Natural killer cell (primary cell): Measurements from ENCODE around the gene NRP2. TPM values are rescaled to one million over a fixed set of nuclear protein-coding genes. Genes with fewer than 3 reads are reported as not detected.

ENCODE experiments used
- ATAC-seq, 3 donors: fragments of 150-1000 bp in 2 of 3; fragments of 200-7000 bp in 1 of 3; cut with Tn5 transposase; 1 replicate in 1 of 3; 2 replicates in 2 of 3; pipeline ENCODE4 v1.10.0; 2021; ENCODE audit warnings: mild to moderate bottlenecking in 2 of 3, moderate library complexity in 2 of 3
- DNase-seq, 2 donors: peaks; one replicate each; pipeline versions ENCODE4 v3.0.0 to v3.0.0-alpha.2; 2013 to 2021; ENCODE audit warnings: mixed read lengths in 1 of 2
- H3K27ac ChIP-seq: one replicate; pipeline ENCODE4 v1.5.1; 2013; ENCODE audit warnings: mild to moderate bottlenecking, low read length
- H3K27me3 ChIP-seq: one replicate; pipeline ENCODE4 v1.6.1; 2013; ENCODE audit warnings: low read length; ENCODE audit not compliant: control insufficient read depth, insufficient read depth
- H3K36me3 ChIP-seq: one replicate; pipeline ENCODE4 v1.6.1; 2013; ENCODE audit warnings: low read length; ENCODE audit not compliant: control insufficient read depth, insufficient read depth
- H3K4me1 ChIP-seq: one replicate; pipeline ENCODE4 v1.6.1; 2013; ENCODE audit warnings: low read length; ENCODE audit not compliant: control insufficient read depth, insufficient read depth
- H3K4me3 ChIP-seq: one replicate; pipeline ENCODE4 v1.5.1; 2013; ENCODE audit warnings: low read length
- H3K9me3 ChIP-seq: one replicate; pipeline ENCODE4 v1.6.1; 2013; ENCODE audit warnings: low read length; ENCODE audit not compliant: control insufficient read depth, insufficient read depth
- H3K27ac Mint-ChIP-seq, 2 donors: one replicate each; pipeline ENCODE4 v1.8.0; 2022; ENCODE audit warnings: mild to moderate bottlenecking in 2 of 2, mixed read lengths in 2 of 2, moderate library complexity in 1 of 2
- H3K27me3 Mint-ChIP-seq, 2 donors: one replicate each; pipeline ENCODE4 v1.8.0; 2022; ENCODE audit warnings: low read depth in 2 of 2, mixed read lengths in 2 of 2
- H3K36me3 Mint-ChIP-seq: one replicate; pipeline ENCODE4 v1.8.0; 2022; ENCODE audit warnings: mixed read lengths
- H3K4me1 Mint-ChIP-seq, 2 donors: one replicate each; pipeline ENCODE4 v1.8.0; 2022; ENCODE audit warnings: mixed read lengths in 2 of 2
- H3K4me3 Mint-ChIP-seq: one replicate; pipeline ENCODE4 v1.8.0; 2022; ENCODE audit warnings: mild to moderate bottlenecking, moderate library complexity, mixed read lengths
- H3K9me3 Mint-ChIP-seq, 2 donors: one replicate each; pipeline ENCODE4 v1.8.0; 2022; ENCODE audit warnings: mixed read lengths in 2 of 2
- WGBS: methylation state at CpG from one replicate; pipeline ENCODE4 v1.1.7; 2013; ENCODE audit warnings: missing lambda C conversion rate; ENCODE audit not compliant: insufficient coverage; 5-methylcytosine and 5-hydroxymethylcytosine counted together
- intact Hi-C: fragments of 100-400 bp; cut with micrococcal nuclease; formaldehyde crosslinking; loops from one replicate; pipeline ENCODE4 v1.14.2; 2022
- total RNA-seq, 4 donors: library from RNA; stranded (reverse); fragments of 120-200 nt in 1 of 4; gene quantifications; one replicate each; pipeline versions ENCODE4 v1.2.3 to v1.2.4, GENCODE V29; 2013 to 2022
- TF ChIP-seq, protein P1 (sequence below): fragments of 200-600 bp; IDR thresholded peaks from one replicate; pipeline ENCODE4 v1.8.0; 2022; ENCODE audit warnings: antibody characterized with exemption

The NRP2 gene
- total RNA-seq, 3 donors from 2014 or later (not counting 1 experiment from before 2014, with no cell fraction given) = 0.40 TPM; not detected in 2

DNA sequence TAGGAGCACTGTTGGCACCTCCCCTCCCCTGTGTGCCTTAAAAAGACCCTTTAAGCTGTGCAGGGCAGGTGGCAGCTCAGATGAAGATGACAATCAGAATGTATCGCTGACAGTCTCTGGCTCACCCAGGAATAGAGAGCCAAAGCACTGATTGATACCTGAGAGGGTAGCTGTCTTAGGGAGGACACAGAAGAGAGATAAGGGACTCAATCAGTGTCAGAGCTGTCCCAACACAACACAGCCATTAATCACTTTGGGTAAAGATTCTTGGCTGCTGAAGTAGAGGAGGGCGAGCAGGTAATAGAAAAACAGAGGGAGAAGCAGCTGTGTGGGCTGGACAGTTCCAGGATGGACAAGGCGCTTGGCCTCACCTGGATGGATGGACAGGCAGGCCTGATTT lies 124.9 kb downstream of the NRP2 start:
- intact Hi-C loops = no loop called here
- no peaks in the 10 kb centered on the region for H3K9me3 Mint-ChIP-seq
- peaks cover 9 to 11% of the 10 kb centered on the region in 2 donors for H3K27me3 Mint-ChIP-seq
- Histone ChIP-seq H3K27ac (no peak overlapping the region), H3K9me3 (no peaks in the 10 kb centered on the region), H3K4me1 (no peaks in the 10 kb centered on the region), H3K36me3 (no peaks in the 10 kb centered on the region), H3K4me3 (no peak overlapping the region), H3K27me3 (no peaks in the 10 kb centered on the region)
- H3K4me3 Mint-ChIP-seq = no peak overlapping the region
- DNase-seq (no peak), ATAC-seq (no peak)
- WGBS = 88% methylated on average over 3 of the region's 3 CpGs
- no peaks in the 10 kb centered on the region for H3K36me3 Mint-ChIP-seq
- TF ChIP-seq, protein P1, sequence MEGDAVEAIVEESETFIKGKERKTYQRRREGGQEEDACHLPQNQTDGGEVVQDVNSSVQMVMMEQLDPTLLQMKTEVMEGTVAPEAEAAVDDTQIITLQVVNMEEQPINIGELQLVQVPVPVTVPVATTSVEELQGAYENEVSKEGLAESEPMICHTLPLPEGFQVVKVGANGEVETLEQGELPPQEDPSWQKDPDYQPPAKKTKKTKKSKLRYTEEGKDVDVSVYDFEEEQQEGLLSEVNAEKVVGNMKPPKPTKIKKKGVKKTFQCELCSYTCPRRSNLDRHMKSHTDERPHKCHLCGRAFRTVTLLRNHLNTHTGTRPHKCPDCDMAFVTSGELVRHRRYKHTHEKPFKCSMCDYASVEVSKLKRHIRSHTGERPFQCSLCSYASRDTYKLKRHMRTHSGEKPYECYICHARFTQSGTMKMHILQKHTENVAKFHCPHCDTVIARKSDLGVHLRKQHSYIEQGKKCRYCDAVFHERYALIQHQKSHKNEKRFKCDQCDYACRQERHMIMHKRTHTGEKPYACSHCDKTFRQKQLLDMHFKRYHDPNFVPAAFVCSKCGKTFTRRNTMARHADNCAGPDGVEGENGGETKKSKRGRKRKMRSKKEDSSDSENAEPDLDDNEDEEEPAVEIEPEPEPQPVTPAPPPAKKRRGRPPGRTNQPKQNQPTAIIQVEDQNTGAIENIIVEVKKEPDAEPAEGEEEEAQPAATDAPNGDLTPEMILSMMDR = no peak
- no peak overlapping the region for H3K27ac Mint-ChIP-seq
- H3K4me1 Mint-ChIP-seq = no peaks in the 10 kb centered on the region

DNA sequence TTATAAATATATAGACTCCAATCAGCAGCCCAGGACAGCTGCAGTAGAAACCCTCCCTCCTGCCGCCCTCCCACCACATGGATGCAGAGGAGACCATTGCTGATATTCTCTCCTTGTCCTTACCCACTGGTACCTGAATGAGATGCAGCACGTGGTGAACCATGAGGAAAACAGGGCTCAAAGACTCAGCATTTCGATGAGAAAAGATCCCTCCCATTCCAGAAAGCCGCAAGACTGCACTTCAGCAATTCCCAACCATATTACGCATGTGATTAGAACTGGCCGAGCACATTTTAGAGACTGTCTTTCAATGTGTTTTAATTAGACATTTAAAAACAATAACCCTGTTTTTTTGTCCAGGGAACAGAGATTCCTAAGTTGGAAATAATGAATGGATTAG lies 125.5 kb downstream of the NRP2 start:
- intact Hi-C loops = no loop called here
- DNase-seq = no peak

DNA sequence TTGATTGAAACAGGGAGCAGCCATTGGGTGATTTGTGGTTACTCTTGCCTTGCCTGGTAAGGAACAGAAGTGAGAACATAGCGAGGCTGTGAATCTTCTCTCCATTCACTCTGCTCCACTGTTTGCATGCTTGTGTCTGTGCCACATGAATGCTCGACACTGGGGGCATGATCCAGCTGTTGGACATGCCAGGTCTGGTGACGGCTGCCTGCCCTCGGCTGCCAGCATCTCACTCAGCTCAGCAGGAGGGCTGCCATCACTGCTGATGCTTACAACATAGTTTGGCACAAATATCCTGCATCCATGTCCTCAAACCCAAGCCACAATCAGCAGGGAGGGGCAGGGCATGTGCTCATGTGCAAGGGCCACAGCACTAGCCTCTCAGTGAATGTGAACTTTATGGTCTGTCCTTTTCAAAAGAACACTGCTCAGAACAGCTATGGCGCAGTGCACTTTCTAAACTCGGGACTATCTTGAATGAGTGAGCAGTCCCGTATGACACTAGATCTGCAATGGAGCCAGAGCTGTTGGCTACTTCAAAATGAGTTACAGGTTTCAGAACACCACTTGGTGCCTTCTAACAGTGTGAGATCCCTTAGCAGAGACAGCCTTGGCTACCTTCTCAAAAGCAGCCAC lies 126.3 kb downstream of the NRP2 start:
- H3K4me1 Mint-ChIP-seq = no peaks in the 10 kb centered on the region
- ATAC-seq = no peak
- no peaks in the 10 kb centered on the region for H3K4me1 ChIP-seq
- DNase-seq = no peak
- H3K4me3 Mint-ChIP-seq = no peak overlapping the region
- no peaks in the 10 kb centered on the region for H3K36me3 ChIP-seq
- no peaks in the 10 kb centered on the region for H3K27me3 ChIP-seq
- TF ChIP-seq, protein P1 = no peak
- no peaks in the 10 kb centered on the region for H3K9me3 Mint-ChIP-seq
- intact Hi-C loops = no loop called here
- no peaks in the 10 kb centered on the region for H3K36me3 Mint-ChIP-seq
- H3K4me3 ChIP-seq = no peak overlapping the region
- no peak overlapping the region for H3K27ac ChIP-seq
- H3K27ac Mint-ChIP-seq = no peak overlapping the region
- 79% methylated on average over 7 of the region's 7 CpGs for WGBS
- H3K9me3 ChIP-seq = no peaks in the 10 kb centered on the region
- H3K27me3 Mint-ChIP-seq = peaks cover 7 to 8% of the 10 kb centered on the region in 2 donors

More for the DNA sequence above, 125.5 kb downstream of the NRP2 start:
- Histone ChIP-seq H3K4me3 (no peak overlapping the region), H3K27me3 (no peaks in the 10 kb centered on the region), H3K4me1 (no peaks in the 10 kb centered on the region), H3K36me3 (no peaks in the 10 kb centered on the region), H3K9me3 (no peaks in the 10 kb centered on the region), H3K27ac (no peak overlapping the region)
- Mint-ChIP-seq H3K27me3 (peaks cover 9% of the 10 kb centered on the region in 2 donors), H3K4me3 (no peak overlapping the region), H3K9me3 (no peaks in the 10 kb centered on the region), H3K4me1 (no peaks in the 10 kb centered on the region), H3K27ac (no peak overlapping the region), H3K36me3 (no peaks in the 10 kb centered on the region)
- TF ChIP-seq, protein P1 = no peak
- ATAC-seq = no peak
- 79% methylated on average over 5 of the region's 6 CpGs for WGBS

DNA sequence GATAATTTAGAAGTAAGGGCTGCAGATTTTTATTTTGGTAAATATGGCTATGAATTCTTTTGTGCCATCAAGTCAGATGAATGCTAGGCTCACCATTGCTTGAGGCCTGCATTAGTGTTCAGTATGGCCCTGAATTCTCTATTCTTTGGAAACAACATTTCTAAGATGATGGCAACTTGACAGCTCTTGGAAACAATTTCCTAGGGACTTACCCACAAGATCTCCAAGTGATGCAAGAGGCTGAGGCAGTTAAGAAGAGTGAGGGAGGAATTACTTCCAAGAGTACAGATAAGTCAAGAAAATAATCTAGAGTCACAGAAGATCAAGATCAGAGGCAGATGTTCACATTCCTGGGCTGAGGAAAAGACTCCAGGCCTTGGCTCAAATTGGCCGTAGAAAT lies 129.1 kb downstream of the NRP2 start:
- H3K9me3 ChIP-seq = no peaks in the 10 kb centered on the region
- TF ChIP-seq, protein P1 = no peak
- DNase-seq (no peak), ATAC-seq (no peak)
- no peak overlapping the region for H3K4me3 ChIP-seq
- intact Hi-C loops = no loop called here
- Mint-ChIP-seq H3K27me3 (peaks cover 0 to 12% of the 10 kb centered on the region in 2 donors), H3K4me1 (no peaks in the 10 kb centered on the region), H3K9me3 (no peaks in the 10 kb centered on the region), H3K4me3 (no peak overlapping the region), H3K27ac (no peak overlapping the region), H3K36me3 (no peaks in the 10 kb centered on the region)
- no peaks in the 10 kb centered on the region for H3K4me1 ChIP-seq
- H3K27ac ChIP-seq = no peak overlapping the region
- no CpG with 5 or more reads among the region's 1 CpG for WGBS
- H3K36me3 ChIP-seq = no peaks in the 10 kb centered on the region
- peaks cover 2% of the 10 kb centered on the region for H3K27me3 ChIP-seq
